Measurements from ENCODE around the gene USP25.

Gene USP25

DNA sequence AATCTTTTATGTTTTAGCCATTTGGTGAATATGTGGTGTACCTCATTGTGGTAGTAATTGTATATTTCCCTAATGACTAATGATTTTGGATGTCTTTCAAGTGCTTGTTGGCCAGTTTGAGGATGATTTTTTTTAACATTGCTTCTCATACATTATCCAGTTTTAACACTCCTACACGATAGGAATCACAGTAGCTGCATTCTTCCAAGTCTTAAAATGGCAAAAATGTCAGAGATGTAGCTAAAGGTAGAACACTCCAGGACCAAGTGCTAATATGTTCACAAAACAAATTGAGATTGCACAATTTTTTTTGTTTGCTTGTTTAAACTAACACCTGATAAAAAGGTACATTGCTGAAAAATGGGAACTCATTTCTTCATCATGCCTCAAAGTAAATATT lies 11.7 kb downstream of the USP25 start:
- Mint-ChIP-seq H3K27ac (no peak overlapping the region), H3K4me3 (no peak overlapping the region), H3K9me3 (no peaks in the 10 kb centered on the region), H3K36me3 (peaks cover 9% of the 10 kb centered on the region), H3K4me1 (peaks cover 50% of the 10 kb centered on the region), H3K27me3 (no peaks in the 10 kb centered on the region)
- no peak for DNase-seq (ENCODE audit: low spot score in 2 of 2)
- ATAC-seq (ENCODE audit: low read depth), result no peak

DNA sequence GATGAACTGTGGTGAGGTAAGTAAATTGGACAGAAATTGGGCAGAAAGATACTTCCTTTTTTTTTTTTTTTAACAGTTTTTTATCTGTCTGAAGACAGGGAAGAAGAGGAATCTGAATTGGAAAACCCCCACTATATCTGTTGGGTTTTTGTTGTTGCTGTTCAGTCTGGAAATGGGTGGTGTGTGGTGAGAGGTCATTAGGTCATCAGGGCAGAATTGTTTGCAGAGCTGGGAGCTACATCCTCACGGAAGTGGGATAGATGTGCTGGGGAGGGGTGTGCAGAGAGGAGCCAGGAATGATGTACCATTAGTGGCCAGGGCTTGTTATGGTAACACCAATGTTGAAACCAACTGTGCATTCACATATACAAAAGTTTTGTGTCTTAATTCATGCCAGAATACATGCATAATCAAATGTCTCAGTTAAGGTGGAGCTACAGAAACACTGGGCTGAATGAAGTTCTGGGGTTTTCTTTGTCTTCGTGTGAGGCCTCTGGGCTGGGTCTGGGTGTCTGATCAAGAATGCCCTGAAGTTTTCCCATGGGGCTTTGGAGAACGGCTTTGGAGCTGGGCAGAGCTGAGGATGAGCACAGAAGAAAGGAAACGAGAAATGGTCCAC lies 12.4 kb downstream of the USP25 start:
- H3K27me3 Mint-ChIP-seq, result no peaks in the 10 kb centered on the region
- no peak overlapping the region for H3K4me3 Mint-ChIP-seq
- peak overlapping the region; percentile 13 for H3K27ac Mint-ChIP-seq
- peaks cover 9% of the 10 kb centered on the region for H3K36me3 Mint-ChIP-seq
- DNase-seq (ENCODE audit: low spot score in 2 of 2) (no peak), ATAC-seq (ENCODE audit: low read depth) (no peak)
- no peaks in the 10 kb centered on the region for H3K9me3 Mint-ChIP-seq
- H3K4me1 Mint-ChIP-seq, result peaks cover 47% of the 10 kb centered on the region

DNA sequence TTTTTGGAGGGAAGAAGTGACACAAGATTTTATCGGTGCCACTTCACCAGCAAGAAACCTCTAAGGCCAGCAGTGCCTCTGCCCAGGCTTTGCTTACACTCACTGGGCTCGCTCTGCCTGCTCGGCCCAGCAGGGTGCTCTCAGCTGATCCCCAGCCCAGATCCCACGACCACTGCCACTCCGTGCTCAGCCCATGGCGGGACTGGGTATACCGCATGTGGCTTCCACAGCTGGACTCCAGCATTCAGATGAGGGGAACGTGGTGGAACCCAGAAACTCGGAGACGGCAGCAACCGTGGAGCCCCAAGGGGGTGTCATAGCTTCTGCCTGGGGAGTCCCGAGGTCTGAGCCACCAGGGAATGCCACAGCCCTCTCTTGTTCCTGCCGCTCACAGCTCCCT lies 12.9 kb downstream of the USP25 start:
- Mint-ChIP-seq H3K9me3 (no peaks in the 10 kb centered on the region), H3K4me3 (no peak overlapping the region), H3K27ac (no peak overlapping the region), H3K4me1 (peaks cover 50% of the 10 kb centered on the region), H3K36me3 (peaks cover 9% of the 10 kb centered on the region), H3K27me3 (no peaks in the 10 kb centered on the region)
- DNase-seq (ENCODE audit: low spot score in 2 of 2), result no peak
- no peak for ATAC-seq (ENCODE audit: low read depth)

DNA sequence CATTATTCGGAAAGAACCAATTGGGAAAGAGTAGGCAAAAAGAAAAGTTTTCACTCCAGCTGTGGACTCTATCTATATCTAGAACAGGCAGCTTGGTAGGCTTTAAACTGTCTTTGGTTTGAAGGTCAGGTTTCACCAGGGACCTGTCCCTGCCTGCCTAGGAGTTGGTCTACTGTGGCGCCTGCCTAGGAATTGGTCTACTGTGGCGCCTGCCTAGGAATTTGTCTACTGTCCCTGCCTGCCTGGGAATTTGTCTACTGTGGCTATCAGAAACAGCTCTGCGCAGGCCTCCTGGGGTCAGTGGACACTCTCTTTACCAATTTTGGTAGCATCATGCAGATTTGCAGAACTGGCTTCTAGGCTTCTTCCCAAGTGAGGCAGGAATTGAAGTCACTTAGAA lies 13.8 kb downstream of the USP25 start:
- Mint-ChIP-seq H3K27ac (peak overlapping the region; percentile 11), H3K36me3 (peaks cover 9% of the 10 kb centered on the region), H3K9me3 (no peaks in the 10 kb centered on the region), H3K4me1 (peaks cover 47% of the 10 kb centered on the region), H3K4me3 (no peak overlapping the region), H3K27me3 (no peaks in the 10 kb centered on the region)
- ATAC-seq (ENCODE audit: low read depth) (no peak), DNase-seq (ENCODE audit: low spot score in 2 of 2) (no peak)

DNA sequence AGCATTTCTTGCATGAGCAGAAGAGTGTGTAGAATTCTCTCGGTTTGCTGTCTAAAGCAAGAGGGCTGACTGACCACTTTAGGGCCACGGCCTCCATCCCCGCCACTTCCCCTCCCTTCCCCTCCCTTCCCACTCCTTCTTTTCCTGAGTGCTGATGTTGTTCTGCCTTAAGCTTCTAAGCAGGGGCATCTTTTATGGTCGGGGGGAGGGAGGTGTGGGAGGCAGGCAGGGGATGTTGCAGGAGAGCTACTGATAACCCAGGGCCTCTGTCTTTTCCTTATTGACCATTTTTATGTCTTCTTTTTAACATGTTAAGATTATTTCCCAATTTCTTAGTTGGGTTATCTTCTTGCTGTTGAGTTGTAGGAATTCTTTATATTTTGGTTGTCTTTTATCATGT lies 15.1 kb downstream of the USP25 start:
- Mint-ChIP-seq H3K4me1 (peaks cover 46% of the 10 kb centered on the region), H3K27me3 (no peaks in the 10 kb centered on the region), H3K9me3 (no peaks in the 10 kb centered on the region), H3K27ac (peak overlapping the region; percentile 58), H3K4me3 (no peak overlapping the region), H3K36me3 (peaks cover 10% of the 10 kb centered on the region)
- no peak for DNase-seq (ENCODE audit: low spot score in 2 of 2)
- ATAC-seq (ENCODE audit: low read depth), result no peak

DNA sequence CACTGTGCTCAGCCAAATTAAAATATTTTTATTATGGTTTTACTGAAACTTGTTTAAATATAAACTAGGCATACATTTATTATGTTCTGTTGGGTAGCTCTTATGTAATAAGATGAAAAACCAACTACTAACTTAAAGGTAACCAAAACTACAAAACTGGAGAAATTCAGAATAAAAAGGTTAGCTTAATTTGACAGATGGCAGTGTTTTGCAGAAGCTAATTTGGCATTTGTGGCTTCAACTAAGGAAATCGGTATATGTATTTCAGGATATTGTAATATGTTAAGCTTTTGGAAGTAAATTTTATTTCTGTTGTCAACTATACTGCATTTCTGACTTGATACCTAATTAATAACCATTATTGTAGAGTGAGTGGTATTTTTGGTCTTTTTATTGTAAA lies 18.8 kb downstream of the USP25 start:
- ATAC-seq (ENCODE audit: low read depth) (no peak), DNase-seq (ENCODE audit: low spot score in 2 of 2) (no peak)
- Mint-ChIP-seq H3K27ac (no peak overlapping the region), H3K4me3 (no peak overlapping the region), H3K9me3 (no peaks in the 10 kb centered on the region), H3K36me3 (peaks cover 4% of the 10 kb centered on the region), H3K27me3 (no peaks in the 10 kb centered on the region), H3K4me1 (peaks cover 44% of the 10 kb centered on the region)

DNA sequence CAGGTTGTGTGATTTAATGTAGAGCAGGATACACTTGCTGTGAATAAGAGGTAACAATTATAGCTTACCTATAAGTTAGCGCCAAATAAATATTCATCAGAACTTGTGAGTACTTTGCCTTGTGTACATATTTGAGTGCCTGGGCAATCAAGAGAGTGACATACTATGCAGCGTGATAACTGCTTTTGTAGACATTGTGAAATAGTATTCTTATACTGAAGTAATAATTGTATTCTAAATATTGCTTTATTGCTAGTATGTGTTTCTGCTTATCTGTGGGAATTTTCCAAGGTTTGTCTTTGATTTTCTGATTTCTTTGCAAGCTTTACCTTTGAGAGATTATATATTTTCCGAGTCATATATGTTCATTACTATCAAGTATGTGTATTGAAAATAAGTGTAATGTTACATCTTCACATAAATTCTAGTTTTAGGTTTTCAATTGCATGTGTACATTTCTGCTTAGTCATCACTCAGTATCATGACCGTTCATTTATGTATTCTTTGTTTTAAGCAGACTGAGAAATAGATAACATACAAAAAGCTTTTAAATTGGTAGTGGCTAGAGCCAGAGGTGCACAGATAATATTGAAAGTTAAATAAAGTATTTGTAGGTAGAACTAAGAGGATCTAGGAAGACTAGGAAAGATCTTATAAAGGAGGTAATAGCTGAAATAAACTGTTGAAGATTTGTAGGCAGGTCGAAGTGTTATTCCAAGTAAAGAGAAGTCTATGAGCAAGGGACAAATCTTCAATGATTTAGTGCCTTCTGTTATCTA lies 19.5 kb downstream of the USP25 start:
- ATAC-seq (ENCODE audit: low read depth) (no peak), DNase-seq (ENCODE audit: low spot score in 2 of 2) (no peak)
- Mint-ChIP-seq H3K36me3 (peaks cover 4% of the 10 kb centered on the region), H3K4me3 (no peak overlapping the region), H3K4me1 (peaks cover 45% of the 10 kb centered on the region), H3K9me3 (no peaks in the 10 kb centered on the region), H3K27me3 (no peaks in the 10 kb centered on the region), H3K27ac (no peak overlapping the region)

DNA sequence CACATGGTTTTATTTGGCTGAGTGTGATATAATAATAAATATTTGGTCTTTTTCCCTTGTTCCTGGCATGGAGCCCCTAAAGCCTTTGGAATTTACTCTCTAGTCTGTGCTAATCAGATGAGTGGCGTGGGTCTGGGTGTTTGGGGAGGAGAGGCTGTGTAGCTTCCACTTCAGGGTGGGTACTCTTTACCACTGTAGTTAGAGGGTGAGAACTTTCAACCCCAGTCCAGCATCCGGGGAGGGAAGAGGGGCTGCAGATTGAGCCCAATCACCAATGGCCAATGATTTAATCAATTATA lies 20.0 kb downstream of the USP25 start:
- Mint-ChIP-seq H3K27ac (no peak overlapping the region), H3K4me1 (peaks cover 47% of the 10 kb centered on the region), H3K36me3 (peaks cover 6% of the 10 kb centered on the region), H3K9me3 (no peaks in the 10 kb centered on the region), H3K4me3 (no peak overlapping the region), H3K27me3 (no peaks in the 10 kb centered on the region)
- ATAC-seq (ENCODE audit: low read depth) (no peak), DNase-seq (ENCODE audit: low spot score in 2 of 2) (no peak)

DNA sequence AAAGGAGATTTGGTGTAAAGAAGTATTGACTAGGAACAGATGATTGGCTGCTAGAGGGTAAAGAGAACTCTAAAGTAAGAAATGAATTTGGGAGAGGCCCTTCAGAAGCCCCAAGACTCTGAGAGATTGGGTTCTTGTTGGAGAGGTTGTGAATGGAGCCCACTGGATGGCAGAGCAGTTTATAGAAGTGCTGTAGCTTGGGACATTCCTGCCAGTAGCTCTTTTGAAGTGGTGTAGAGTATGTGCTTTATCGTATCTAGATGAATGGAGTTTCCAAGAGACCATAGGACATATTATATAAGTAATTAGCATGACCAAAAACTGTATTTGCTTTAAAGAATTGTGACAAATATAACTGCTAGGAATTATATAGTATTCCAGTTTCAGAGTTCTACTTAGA lies 21.3 kb downstream of the USP25 start:
- no peak for ATAC-seq (ENCODE audit: low read depth)
- no peak overlapping the region for H3K27ac Mint-ChIP-seq
- no peak overlapping the region for H3K4me3 Mint-ChIP-seq
- peaks cover 46% of the 10 kb centered on the region for H3K4me1 Mint-ChIP-seq
- no peaks in the 10 kb centered on the region for H3K27me3 Mint-ChIP-seq
- H3K36me3 Mint-ChIP-seq, result peaks cover 7% of the 10 kb centered on the region
- DNase-seq (ENCODE audit: low spot score in 2 of 2), result no peak
- no peaks in the 10 kb centered on the region for H3K9me3 Mint-ChIP-seq

DNA sequence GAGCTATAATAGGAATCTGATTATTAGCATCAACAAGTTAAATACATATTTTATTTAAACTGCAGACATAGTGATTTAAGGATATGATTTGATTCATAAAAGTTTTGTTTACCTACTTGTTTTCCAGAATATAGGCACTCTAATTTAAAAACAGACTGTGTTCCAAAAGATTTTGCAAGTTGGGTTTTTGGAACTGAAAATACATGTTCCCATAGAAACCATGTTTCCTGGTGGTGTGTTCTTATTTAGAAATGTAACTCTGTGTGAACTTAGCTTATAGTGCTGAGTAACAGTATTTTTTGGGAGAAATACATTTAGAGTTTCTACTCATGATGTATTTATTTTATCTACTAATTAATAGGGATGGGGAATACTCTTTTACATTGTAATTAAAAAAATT lies 21.8 kb downstream of the USP25 start:
- H3K27me3 Mint-ChIP-seq, result no peaks in the 10 kb centered on the region
- no peak overlapping the region for H3K27ac Mint-ChIP-seq
- DNase-seq (ENCODE audit: low spot score in 2 of 2) (no peak), ATAC-seq (ENCODE audit: low read depth) (no peak)
- H3K9me3 Mint-ChIP-seq, result no peaks in the 10 kb centered on the region
- H3K4me3 Mint-ChIP-seq, result no peak overlapping the region
- peaks cover 46% of the 10 kb centered on the region for H3K4me1 Mint-ChIP-seq
- peaks cover 8% of the 10 kb centered on the region for H3K36me3 Mint-ChIP-seq

DNA sequence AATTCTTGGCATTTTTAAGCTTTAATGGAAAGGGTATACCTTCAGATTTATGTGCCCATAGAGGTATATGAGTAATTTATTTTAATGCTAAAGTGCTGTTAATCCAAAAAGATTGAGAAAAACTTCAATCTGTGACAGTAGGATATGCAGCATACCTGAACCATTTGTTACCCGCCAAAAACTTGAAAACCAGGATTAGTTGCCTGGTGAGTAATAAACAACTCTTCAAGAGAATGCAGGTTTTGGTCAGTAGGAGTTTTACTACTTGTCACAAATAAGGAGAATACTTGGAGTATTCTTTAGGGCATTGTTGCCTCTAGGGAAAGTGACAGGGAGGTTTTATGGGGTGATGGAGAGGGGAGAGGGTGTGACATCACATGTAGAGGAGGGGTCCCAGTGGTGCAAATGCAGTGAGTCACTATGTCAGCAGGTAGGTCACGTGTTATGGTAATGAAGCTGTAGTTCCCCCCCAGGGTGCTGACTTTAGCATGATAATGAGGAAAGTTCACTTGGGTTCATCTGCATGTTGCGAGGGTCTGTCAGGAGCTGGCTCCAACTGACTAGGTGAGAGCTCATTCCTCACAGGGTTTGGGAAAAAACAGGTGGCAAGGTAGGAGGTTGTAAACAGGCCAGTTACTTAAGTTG lies 23.1 kb downstream of the USP25 start:
- DNase-seq (ENCODE audit: low spot score in 2 of 2) (no peak), ATAC-seq (ENCODE audit: low read depth) (no peak)
- peaks cover 5% of the 10 kb centered on the region for H3K9me3 Mint-ChIP-seq
- peaks cover 18% of the 10 kb centered on the region for H3K36me3 Mint-ChIP-seq
- H3K27me3 Mint-ChIP-seq, result no peaks in the 10 kb centered on the region
- H3K4me1 Mint-ChIP-seq, result peaks cover 53% of the 10 kb centered on the region
- no peak overlapping the region for H3K4me3 Mint-ChIP-seq
- no peak overlapping the region for H3K27ac Mint-ChIP-seq

DNA sequence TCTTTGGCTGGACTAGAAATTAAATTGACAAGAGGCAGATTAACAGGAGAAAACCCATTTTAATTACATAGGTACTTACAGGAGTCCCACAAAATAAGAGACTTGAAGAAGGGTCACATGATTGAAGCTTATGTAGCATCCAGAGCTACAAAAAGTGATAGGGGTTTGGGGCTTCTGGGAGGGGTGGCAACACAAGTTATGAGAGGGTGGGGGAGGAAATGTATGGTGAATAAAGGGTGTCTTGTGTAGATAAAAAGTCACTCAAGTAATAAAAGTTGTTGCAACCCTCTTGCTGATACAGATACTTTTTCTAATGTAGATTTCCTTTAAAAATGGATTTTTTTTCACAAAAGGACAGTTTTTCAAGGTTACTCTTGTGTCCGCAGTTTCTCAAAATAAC lies 24.0 kb downstream of the USP25 start:
- Mint-ChIP-seq H3K9me3 (peaks cover 9% of the 10 kb centered on the region), H3K4me1 (peaks cover 56% of the 10 kb centered on the region), H3K36me3 (peaks cover 18% of the 10 kb centered on the region), H3K27ac (peak overlapping the region; percentile 63), H3K27me3 (no peaks in the 10 kb centered on the region), H3K4me3 (no peak overlapping the region)
- ATAC-seq (ENCODE audit: low read depth) (no peak), DNase-seq (ENCODE audit: low spot score in 2 of 2) (no peak)

DNA sequence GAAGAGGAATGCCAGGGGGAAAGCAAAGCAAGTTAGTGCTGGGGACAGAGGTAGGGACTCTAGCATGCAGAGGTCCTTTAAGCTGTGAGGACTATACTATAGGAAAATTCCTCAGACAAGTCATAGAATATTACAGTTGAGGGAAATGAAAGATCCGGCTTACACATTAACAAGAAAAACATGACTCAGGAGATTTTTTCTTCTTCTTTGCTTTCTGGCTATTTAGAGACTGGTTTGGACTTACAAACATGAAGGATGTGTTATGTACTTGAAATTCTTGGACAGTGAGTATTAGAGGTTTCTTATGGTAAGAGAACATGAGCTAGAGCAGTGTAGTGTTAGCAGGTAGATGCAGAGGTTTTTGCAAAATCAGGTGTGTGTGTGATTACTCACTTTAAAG lies 24.9 kb downstream of the USP25 start:
- Mint-ChIP-seq H3K4me1 (peaks cover 53% of the 10 kb centered on the region), H3K36me3 (peaks cover 18% of the 10 kb centered on the region), H3K27me3 (no peaks in the 10 kb centered on the region), H3K4me3 (no peak overlapping the region), H3K9me3 (peaks cover 9% of the 10 kb centered on the region), H3K27ac (peak overlapping the region; percentile 36)
- ATAC-seq (ENCODE audit: low read depth) (no peak), DNase-seq (ENCODE audit: low spot score in 2 of 2) (no peak)

DNA sequence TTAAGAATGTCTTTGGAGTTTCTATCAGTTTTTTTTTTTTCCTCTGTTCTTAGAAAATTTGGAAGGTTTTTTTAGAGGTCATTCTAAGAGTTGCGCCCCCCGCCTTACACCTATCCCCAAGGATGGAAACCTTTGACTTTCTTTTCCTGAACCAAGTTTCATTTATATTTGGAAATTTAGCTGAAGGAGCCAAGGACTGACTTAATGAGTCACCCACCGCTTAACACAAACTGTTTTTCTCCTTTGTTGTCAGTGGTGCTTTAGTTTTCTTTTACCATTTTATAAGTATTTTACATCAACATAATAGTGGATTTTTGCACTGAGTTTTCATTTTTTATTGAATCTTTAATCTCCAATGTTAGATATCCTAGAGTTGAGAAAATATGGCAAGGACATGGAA lies 25.3 kb downstream of the USP25 start:
- DNase-seq (ENCODE audit: low spot score in 2 of 2), result no peak
- peaks cover 52% of the 10 kb centered on the region for H3K4me1 Mint-ChIP-seq
- H3K36me3 Mint-ChIP-seq, result peaks cover 17% of the 10 kb centered on the region
- H3K4me3 Mint-ChIP-seq, result no peak overlapping the region
- no peaks in the 10 kb centered on the region for H3K27me3 Mint-ChIP-seq
- H3K9me3 Mint-ChIP-seq, result peaks cover 9% of the 10 kb centered on the region
- no peak overlapping the region for H3K27ac Mint-ChIP-seq
- no peak for ATAC-seq (ENCODE audit: low read depth)

DNA sequence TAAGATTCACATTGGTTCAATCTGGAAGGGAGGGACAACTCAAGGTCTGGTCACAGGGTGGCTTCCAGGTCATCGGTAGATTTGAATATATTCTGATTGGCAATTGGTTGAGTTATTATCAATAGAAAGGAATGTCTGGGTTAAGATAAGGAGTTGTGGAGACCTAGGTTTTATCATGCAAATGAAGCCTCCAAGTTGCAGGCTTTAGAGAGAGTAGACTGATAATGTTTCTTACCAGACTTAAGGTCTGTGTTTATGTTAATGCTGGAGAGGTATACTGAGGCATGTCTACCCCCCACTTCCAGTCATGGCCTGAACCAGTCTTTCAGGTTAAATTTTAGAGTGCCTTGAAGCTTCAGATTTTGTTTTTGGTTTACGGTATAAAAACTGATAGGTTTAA lies 29.7 kb downstream of the USP25 start:
- Mint-ChIP-seq H3K4me3 (no peak overlapping the region), H3K27ac (peak overlapping the region; percentile 16), H3K27me3 (no peaks in the 10 kb centered on the region), H3K4me1 (peaks cover 46% of the 10 kb centered on the region), H3K36me3 (peaks cover 25% of the 10 kb centered on the region), H3K9me3 (peaks cover 10% of the 10 kb centered on the region)
- DNase-seq (ENCODE audit: low spot score in 2 of 2) (no peak), ATAC-seq (ENCODE audit: low read depth) (no peak)

Data from memory B cell (primary cell).